Endothelial cell of umbilical vein (primary cell): ENCODE measurements around the gene ARL1. TPM values are rescaled to one million over a fixed set of nuclear protein-coding genes. Genes with fewer than 3 reads are reported as not detected.

Experiments used
- BruUV-seq: library from RNA; stranded (reverse); fragments of 400-500 nt; replicated peaks from 2 replicates; lab custom pipeline; 2021; lab: Mats Ljungman, UMichigan
- CTCF ChIA-PET: fragments of 300-600, 350-600 bp; sonication (Branson Sonifier 250); formaldehyde crosslinking; loops from one replicate; lab custom pipeline; 2021; ENCODE audit warnings: antibody characterized with exemption, inconsistent platforms; lab: Charles Lee
- POLR2A ChIA-PET: fragments of 300-600, 350-600 bp; sonication (Branson Sonifier 250); formaldehyde crosslinking; loops from one replicate; lab custom pipeline; 2021; ENCODE audit warnings: antibody characterized with exemption, inconsistent platforms; lab: Charles Lee
- DNase-seq: peaks from one replicate; pipeline ENCODE4 v3.0.0-alpha.2; 2011; ENCODE audit warnings: low read depth, low spot score
- FAIRE-seq: peaks from 2 replicates; lab custom pipeline; 2011; peaks lifted over from hg19 to GRCh38; lab: Jason Lieb, UNC
- H2AFZ ChIP-seq: 2 replicates; pipeline ENCODE4 v1.6.0; 2012; ENCODE audit warnings: low read depth, low read length, control low read depth, inconsistent platforms
- H3K27ac ChIP-seq: 2 replicates; pipeline ENCODE4 v1.5.1; 2011; ENCODE audit warnings: low read depth, mild to moderate bottlenecking, control low read depth, low read length, moderate library complexity; ENCODE audit not compliant: insufficient read depth
- H3K27me3 ChIP-seq, 2 experiments: 2 replicates each; pipeline versions ENCODE4 v1.6.0 to v1.6.1; 2011; ENCODE audit warnings: low read length in 2 of 2, mixed read lengths in 1 of 2; ENCODE audit not compliant: control insufficient read depth in 2 of 2, insufficient read depth in 2 of 2
- H3K36me3 ChIP-seq, 2 experiments: 2 replicates in 1 of 2; 3 replicates in 1 of 2; pipeline ENCODE4 v1.5.1; 2011; ENCODE audit warnings: low read length in 2 of 2, mild to moderate bottlenecking in 1 of 2, moderate library complexity in 1 of 2; ENCODE audit not compliant: control insufficient read depth in 2 of 2, insufficient read depth in 2 of 2; ENCODE audit errors: extremely low read depth in 1 of 2
- H3K4me1 ChIP-seq: 3 replicates; pipeline ENCODE4 v1.5.1; 2011; ENCODE audit warnings: mild to moderate bottlenecking, low read length; ENCODE audit not compliant: control insufficient read depth, insufficient read depth; ENCODE audit errors: extremely low read depth
- H3K4me2 ChIP-seq: 2 replicates; pipeline ENCODE4 v1.6.1; 2011; ENCODE audit warnings: low read length, control low read depth, mixed read lengths; ENCODE audit not compliant: insufficient read depth
- H3K4me3 ChIP-seq, 3 experiments: fragments of 200-600 bp in 1 of 3; sonication (generic), shearing (Covaris generic) in 1 of 3; replicated peaks in 1 of 3; 2 replicates each; pipeline ENCODE4 v1.5.1; 2011 to 2016; ENCODE audit warnings: control low read depth in 3 of 3, low read length in 3 of 3, mild to moderate bottlenecking in 2 of 3, inconsistent platforms in 1 of 3, low read depth in 1 of 3, moderate library complexity in 1 of 3; ENCODE audit not compliant: insufficient read depth in 1 of 3
- H3K79me2 ChIP-seq: 2 replicates; pipeline ENCODE4 v1.6.0; 2012; ENCODE audit warnings: low read length, inconsistent platforms; ENCODE audit not compliant: control insufficient read depth, insufficient read depth
- H3K9ac ChIP-seq: replicated peaks from 2 replicates; pipeline ENCODE3; 2011; ENCODE audit warnings: low read length, control low read depth; ENCODE audit not compliant: insufficient read depth; ENCODE audit errors: extremely low read depth
- H3K9me1 ChIP-seq: replicated peaks from 3 replicates; pipeline ENCODE4 v1.6.0; 2011; ENCODE audit warnings: mild to moderate bottlenecking, low read length; ENCODE audit not compliant: control insufficient read depth, insufficient read depth; ENCODE audit errors: extremely low read depth
- H3K9me3 ChIP-seq: replicated peaks from 2 replicates; pipeline ENCODE4 v1.5.1; 2012; ENCODE audit warnings: low read length, inconsistent platforms; ENCODE audit not compliant: control insufficient read depth, insufficient read depth
- H4K20me1 ChIP-seq: replicated peaks from 2 replicates; pipeline ENCODE3; 2011; ENCODE audit warnings: mild to moderate bottlenecking, low read length; ENCODE audit not compliant: control insufficient read depth, insufficient read depth; ENCODE audit errors: extremely low read depth
- EZH2 ChIP-seq: IDR thresholded peaks from 2 replicates; pipeline ENCODE4 v1.6.1; 2012; ENCODE audit warnings: borderline replicate concordance, low read depth, mild to moderate bottlenecking, moderate library complexity, low read length, inconsistent platforms; ENCODE audit not compliant: severe bottlenecking
- JUN ChIP-seq: IDR thresholded peaks from 2 replicates; pipeline ENCODE4 v1.6.1; 2011; ENCODE audit warnings: borderline replicate concordance, low read depth; ENCODE audit not compliant: insufficient read length, insufficient read depth
- MAX ChIP-seq: IDR thresholded peaks from 2 replicates; pipeline ENCODE4 v1.6.1; 2011; ENCODE audit not compliant: insufficient read depth, insufficient read length
- POLR2AphosphoS5 ChIP-seq: IDR thresholded peaks from 2 replicates; pipeline ENCODE4 v1.6.1; 2012; ENCODE audit warnings: low read depth, mild to moderate bottlenecking, control low read depth, low read length, moderate library complexity; ENCODE audit not compliant: insufficient read depth
- dilution Hi-C: fragments of 300-500 bp; cut with MboI; formaldehyde crosslinking; loops from one replicate; pipeline ENCODE4 v1.15.0; 2019; ENCODE audit warnings: low sequenced_read_pairs; ENCODE audit not compliant: extremely low pct_ligation_motif_present
- intact Hi-C: fragments of 100-400 bp; cut with micrococcal nuclease; formaldehyde crosslinking; loops from one replicate; pipeline ENCODE4 v1.10.0; 2022
- polyA plus RNA-seq, 4 experiments: library from polyadenylated mRNA; depleted of rRNA in 3 of 4; stranded (reverse) in 3 of 4; unstranded in 1 of 4; fragments of >200 nt; gene quantifications; 2 replicates each; pipeline versions ENCODE4 v1.2.1 to v1.2.3, GENCODE V29; 2011 to 2012; ENCODE audit warnings: missing spikeins in 1 of 4
- total RNA-seq: library from RNA; stranded (reverse); gene quantifications from 2 replicates; pipeline ENCODE4 v1.2.3, GENCODE V29; 2021
- TF ChIP-seq, protein P1 (sequence below), 2 donors: IDR thresholded peaks; 1 replicate in 1 of 2; 2 replicates in 1 of 2; pipeline ENCODE4 v1.5.1; 2011; ENCODE audit warnings: low read length in 2 of 2, mild to moderate bottlenecking in 2 of 2, moderate library complexity in 2 of 2, control low read depth in 1 of 2, inconsistent platforms in 1 of 2, low read depth in 1 of 2; ENCODE audit not compliant: insufficient read depth in 1 of 2; ENCODE audit errors: extremely low read depth in 1 of 2

ARL1 gene
- total and polyA plus RNA-seq, 2 donors (not counting 3 experiments of a cell fraction or from before 2014, with no cell fraction given): 30.4 to 76.5 TPM

DNA sequence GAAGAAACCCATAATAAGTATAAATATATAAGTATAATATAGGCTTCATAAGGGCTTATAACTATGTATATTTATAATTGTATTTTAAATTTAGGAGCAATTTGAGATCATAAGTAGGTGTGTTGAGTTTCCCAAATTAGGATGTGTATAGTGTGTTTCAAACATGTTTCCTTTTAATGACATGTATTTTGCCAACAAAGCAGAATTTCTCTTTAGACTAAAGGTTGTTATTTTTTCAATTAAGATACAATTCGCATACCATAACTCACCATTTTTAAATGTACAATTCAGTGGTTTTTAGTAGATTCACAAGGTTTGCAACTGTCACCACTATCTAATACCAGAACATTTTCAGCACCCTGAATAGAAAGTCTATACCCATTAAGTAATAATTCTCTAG lies 7.7 kb upstream of the ARL1 start:
- Histone ChIP-seq H3K4me3 (no peak overlapping the region), H3K4me1 (no peaks in the 10 kb centered on the region), H3K36me3 (no peaks in the 10 kb centered on the region), H3K27ac (no peak overlapping the region), H3K27me3 (peaks cover 0 to 4% of the 10 kb centered on the region in 2 experiments), H3K79me2 (no peaks in the 10 kb centered on the region), H3K9ac (no peak overlapping the region), H3K9me3 (no peaks in the 10 kb centered on the region), H4K20me1 (no peaks in the 10 kb centered on the region), H3K9me1 (no peaks in the 10 kb centered on the region), H3K4me2 (no peak overlapping the region), H2AFZ (no peak overlapping the region)
- dilution Hi-C loops: no loop called here
- POLR2A ChIA-PET: no interaction called here
- TF ChIP-seq JUN: no peak
- TF ChIP-seq POLR2AphosphoS5: no peak
- no peak for TF ChIP-seq MAX
- TF ChIP-seq, protein P1, sequence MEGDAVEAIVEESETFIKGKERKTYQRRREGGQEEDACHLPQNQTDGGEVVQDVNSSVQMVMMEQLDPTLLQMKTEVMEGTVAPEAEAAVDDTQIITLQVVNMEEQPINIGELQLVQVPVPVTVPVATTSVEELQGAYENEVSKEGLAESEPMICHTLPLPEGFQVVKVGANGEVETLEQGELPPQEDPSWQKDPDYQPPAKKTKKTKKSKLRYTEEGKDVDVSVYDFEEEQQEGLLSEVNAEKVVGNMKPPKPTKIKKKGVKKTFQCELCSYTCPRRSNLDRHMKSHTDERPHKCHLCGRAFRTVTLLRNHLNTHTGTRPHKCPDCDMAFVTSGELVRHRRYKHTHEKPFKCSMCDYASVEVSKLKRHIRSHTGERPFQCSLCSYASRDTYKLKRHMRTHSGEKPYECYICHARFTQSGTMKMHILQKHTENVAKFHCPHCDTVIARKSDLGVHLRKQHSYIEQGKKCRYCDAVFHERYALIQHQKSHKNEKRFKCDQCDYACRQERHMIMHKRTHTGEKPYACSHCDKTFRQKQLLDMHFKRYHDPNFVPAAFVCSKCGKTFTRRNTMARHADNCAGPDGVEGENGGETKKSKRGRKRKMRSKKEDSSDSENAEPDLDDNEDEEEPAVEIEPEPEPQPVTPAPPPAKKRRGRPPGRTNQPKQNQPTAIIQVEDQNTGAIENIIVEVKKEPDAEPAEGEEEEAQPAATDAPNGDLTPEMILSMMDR (IDR thresholded peaks at IDR 0.05; ENCODE audit: extremely low read depth in 1 of 2, insufficient read depth in 1 of 2, low read depth in 1 of 2, low read length in 2 of 2): no peak
- TF ChIP-seq EZH2: no peak
- no peak for DNase-seq
- no TSS peak for BruUV-seq
- FAIRE-seq: no peak
- intact Hi-C loops: loop anchor here (2.0 kb wide), 1 partner anchor 416 kb away; the partner anchor contains the start of gene GNPTAB
- CTCF ChIA-PET: interaction anchor here (0.6 to 1.5 kb wide), 26 partner anchors 10 to 1396 kb away, joined by 3 to 57 read pairs (median 4); partner anchors contain the start of gene GNPTAB
